AG04450 (cell line): ENCODE results near the gene MLANA. TPM values are rescaled to one million over a fixed set of nuclear protein-coding genes. Genes with fewer than 3 reads are reported as not detected.

Experiments used
- CTCF ChIA-PET: fragments of 300-600, 350-600 bp; formaldehyde crosslinking; extraction: SDS; loops from one replicate; lab custom pipeline; 2022; ENCODE audit warnings: antibody characterized with exemption, inconsistent platforms; lab: Charles Lee
- POLR2A ChIA-PET: fragments of 350-600 bp; formaldehyde crosslinking; extraction: SDS; loops from one replicate; lab custom pipeline; 2021; ENCODE audit warnings: antibody characterized with exemption, inconsistent platforms; lab: Yijun Ruan, JAX
- DNase-seq: peaks from one replicate; pipeline ENCODE4 v3.0.0-alpha.2; 2011; ENCODE audit warnings: low read depth, low spot score
- H3K27ac ChIP-seq: one replicate; pipeline ENCODE4 v1.5.1; 2012; ENCODE audit warnings: low read depth, low read length, control low read depth
- H3K27me3 ChIP-seq: one replicate; pipeline ENCODE4 v1.6.0; 2012; ENCODE audit warnings: low read length; ENCODE audit not compliant: control insufficient read depth, insufficient read depth
- H3K4me3 ChIP-seq: 2 replicates; pipeline ENCODE4 v1.5.1; 2011; ENCODE audit warnings: mild to moderate bottlenecking, low read depth, low read length, control low read depth
- H3K9me3 ChIP-seq: 2 replicates; pipeline ENCODE4 v1.5.1; 2012; ENCODE audit warnings: low read length; ENCODE audit not compliant: control insufficient read depth, insufficient read depth
- CTCF ChIP-seq: IDR thresholded peaks from 2 replicates; pipeline ENCODE4 v1.5.1; 2011; ENCODE audit warnings: low read depth, low read length, control low read depth, inconsistent platforms
- polyA plus RNA-seq: library from polyadenylated mRNA; depleted of rRNA; stranded (reverse); fragments of >200 nt; gene quantifications from 2 replicates; pipeline ENCODE4 v1.2.3, GENCODE V29; 2011

The MLANA gene
- polyA plus RNA-seq, 1 experiment, result not detected

DNA sequence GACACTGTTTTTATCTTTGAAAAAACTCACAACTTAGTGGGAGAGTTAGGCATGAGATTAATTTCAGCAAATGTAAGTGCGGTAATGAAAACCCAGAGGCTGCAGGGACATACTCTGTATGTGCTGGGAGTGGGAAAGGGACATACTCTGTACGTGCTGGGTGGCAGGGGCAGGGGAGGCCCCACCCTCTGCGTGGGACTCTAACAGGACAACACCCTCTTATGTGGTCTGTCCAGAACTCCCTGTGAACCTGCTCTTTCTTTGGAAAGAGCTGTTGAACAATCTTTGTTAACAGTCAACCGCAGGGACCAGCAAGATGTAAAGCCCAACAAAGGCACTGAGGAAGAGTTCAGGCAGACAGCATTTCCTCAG is 2.4 kb downstream of the MLANA start:
- H3K4me3 ChIP-seq, result no peak overlapping the region
- peaks cover 3% of the 10 kb centered on the region for H3K27me3 ChIP-seq
- no peak for TF ChIP-seq CTCF
- H3K27ac ChIP-seq, result no peak overlapping the region
- no peak for DNase-seq
- ChIA-PET POLR2A (no interaction called here), CTCF (interaction anchor here (2.0 kb wide), 1 partner anchor 61 kb away, joined by 6 read pairs; the partner anchor contains the start of gene ERMP1)
- H3K9me3 ChIP-seq, result no peaks in the 10 kb centered on the region

- ChIA-PET POLR2A (interaction anchor here (1.6 kb wide), 1 partner anchor 122 kb away, joined by 3 read pairs; the partner anchor contains the start of gene RANBP6), CTCF (interaction anchor here (2.0 to 3.5 kb wide), 2 partner anchors 8 to 62 kb away, joined by 6 to 25 read pairs; partner anchors contain the start of gene ERMP1)
- no peak for DNase-seq
- Histone ChIP-seq H3K9me3 (no peaks in the 10 kb centered on the region), H3K27ac (no peak overlapping the region), H3K27me3 (peaks cover 3% of the 10 kb centered on the region), H3K4me3 (no peak overlapping the region)
- TF ChIP-seq CTCF, result no peak
Observed at GRCh38 chr9:5893591-5894236, 3.0 kb downstream of the MLANA start.

DNA sequence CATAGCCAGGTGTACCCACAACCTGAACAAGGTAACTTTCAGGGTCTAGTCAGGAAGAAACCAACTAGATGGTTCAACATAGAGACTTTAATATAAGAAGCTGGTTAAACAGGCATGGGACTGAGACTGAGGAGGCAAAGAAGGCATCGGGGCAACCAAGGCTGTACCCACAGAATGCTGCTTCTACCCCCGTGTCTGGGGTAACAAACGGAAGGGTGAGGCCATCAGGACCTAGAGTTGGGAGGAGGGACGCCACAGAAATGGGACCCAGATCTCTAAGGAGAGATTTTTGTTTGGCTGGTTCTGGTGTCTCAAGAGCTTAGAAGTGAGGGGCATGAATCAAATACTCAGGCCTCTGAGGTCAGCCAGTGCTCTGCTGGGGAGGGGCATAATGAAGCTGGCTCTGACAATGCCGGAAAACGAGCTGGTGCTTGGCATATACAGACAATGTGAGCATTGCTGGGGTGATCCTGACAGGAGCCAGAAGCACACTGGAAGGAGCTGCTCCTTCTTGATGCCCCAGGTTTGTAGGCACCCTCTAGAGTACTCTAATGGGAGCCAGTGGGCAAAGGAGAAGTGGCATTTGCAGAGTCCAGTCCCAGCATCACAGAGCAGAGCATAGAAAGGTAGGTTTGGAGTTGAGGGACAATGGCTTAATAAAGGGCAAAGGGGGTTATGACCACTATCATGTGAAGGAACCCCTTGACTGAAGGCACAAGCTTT is 3.7 kb downstream of the MLANA start:
- H3K27me3 ChIP-seq, result no peaks in the 10 kb centered on the region
- no peak overlapping the region for H3K27ac ChIP-seq
- no peak for TF ChIP-seq CTCF
- no peak for DNase-seq
- no peak overlapping the region for H3K4me3 ChIP-seq
- no peaks in the 10 kb centered on the region for H3K9me3 ChIP-seq
- CTCF ChIA-PET, result interaction anchor here (2.0 to 3.5 kb wide), 2 partner anchors 9 to 62 kb away, joined by 6 to 25 read pairs; partner anchors contain the start of gene ERMP1
- POLR2A ChIA-PET, result interaction anchor here (1.6 kb wide), 1 partner anchor 121 kb away, joined by 3 read pairs; the partner anchor contains the start of gene RANBP6

GRCh38 chr9:5895782-5896181 is 5.1 kb downstream of the MLANA start:
- Histone ChIP-seq H3K9me3 (no peaks in the 10 kb centered on the region), H3K27me3 (no peaks in the 10 kb centered on the region), H3K4me3 (no peak overlapping the region), H3K27ac (no peak overlapping the region)
- CTCF ChIA-PET, result interaction anchor here (3.5 kb wide), 1 partner anchor 10 kb away, joined by 25 read pairs; no protein-coding TSS in a partner anchor
- POLR2A ChIA-PET, result no interaction called here
- DNase-seq, result no peak
- no peak for TF ChIP-seq CTCF

- CTCF ChIA-PET, result interaction anchor here (0.7 to 3.5 kb wide), 2 partner anchors 11 to 128 kb away, joined by 3 to 25 read pairs; no protein-coding TSS in a partner anchor
- Histone ChIP-seq H3K4me3 (no peak overlapping the region), H3K27ac (no peak overlapping the region), H3K27me3 (no peaks in the 10 kb centered on the region), H3K9me3 (no peaks in the 10 kb centered on the region)
- DNase-seq, result no peak
- POLR2A ChIA-PET, result no interaction called here
- no peak for TF ChIP-seq CTCF
Observed at GRCh38 chr9:5896863-5897262, 6.2 kb downstream of the MLANA start.
